ENCODE results near the gene TPK1. TPM values are rescaled to one million over a fixed set of nuclear protein-coding genes. Genes with fewer than 3 reads are reported as not detected.

The TPK1 gene
- total RNA-seq, 1 donor from 2014 or later: 1.7 TPM

Small RNA genes lying within 50 kb of the gene (small RNA-seq; reads per million reads assigned to genes)
- gene RNU6ATAC40P: not detected

All from vagina (tissue), 1 donor.